Activated CD4-positive, alpha-beta T cell treated with anti-CD3 and anti-CD28 coated beads for 1 hour (primary cell): Measurements from ENCODE around the gene JAK1.
"Not testable (repeated sequence)": the region's sequence is repeated elsewhere in the genome, so short reads cannot be mapped to it uniquely, and the experiment has no call there.

Source experiments
- DNase-seq: peaks from one replicate; pipeline ENCODE4 v3.0.0-alpha.2; 2020

JAK1 gene

DNA sequence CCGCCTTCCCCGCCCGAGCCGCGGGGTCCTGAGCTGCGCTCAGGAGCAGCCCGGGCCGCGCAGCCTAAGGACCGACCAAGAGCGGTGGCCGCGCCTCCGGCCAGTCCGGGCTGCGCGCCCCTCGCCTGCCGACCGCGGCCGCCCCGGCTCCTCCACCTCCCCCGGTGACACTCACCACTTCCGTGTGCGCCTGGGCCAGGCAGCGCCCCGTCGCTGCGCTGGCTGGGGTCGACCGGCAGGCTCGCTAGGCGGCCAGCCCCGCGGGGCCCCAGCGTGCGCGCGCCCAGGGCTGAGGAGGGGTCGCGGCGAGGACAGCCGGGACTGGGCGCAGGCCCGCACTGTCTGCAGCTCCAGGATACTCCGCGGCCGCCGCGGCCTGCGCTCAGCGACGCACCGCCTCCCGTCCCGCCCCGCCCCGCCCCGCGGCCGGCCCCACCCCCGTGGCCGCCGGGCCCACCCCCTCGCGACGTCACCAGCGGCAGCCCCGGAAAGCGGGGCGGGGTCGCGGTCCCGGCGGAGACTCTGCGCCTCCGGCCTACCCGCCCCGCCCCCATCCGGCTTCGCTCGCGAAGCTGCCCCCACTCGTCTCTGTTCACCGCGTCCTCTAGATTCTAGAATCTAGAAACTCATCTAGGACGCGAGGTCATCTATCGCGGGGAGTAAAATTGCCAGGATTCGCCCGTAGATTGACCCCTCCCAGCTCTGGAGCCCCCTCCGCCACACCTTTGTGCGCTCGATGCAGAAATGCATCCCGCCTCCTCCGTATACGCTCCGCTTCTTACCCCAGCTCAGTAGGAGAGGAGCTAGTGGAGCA, at the start of gene JAK1:
Gene JAK1 (minus strand): TSS at position 392 of the 814 bp plus-strand sequence. CDS start 80,285 bp downstream, outside the sequence.
- peak; percentile 82 for DNase-seq

DNA sequence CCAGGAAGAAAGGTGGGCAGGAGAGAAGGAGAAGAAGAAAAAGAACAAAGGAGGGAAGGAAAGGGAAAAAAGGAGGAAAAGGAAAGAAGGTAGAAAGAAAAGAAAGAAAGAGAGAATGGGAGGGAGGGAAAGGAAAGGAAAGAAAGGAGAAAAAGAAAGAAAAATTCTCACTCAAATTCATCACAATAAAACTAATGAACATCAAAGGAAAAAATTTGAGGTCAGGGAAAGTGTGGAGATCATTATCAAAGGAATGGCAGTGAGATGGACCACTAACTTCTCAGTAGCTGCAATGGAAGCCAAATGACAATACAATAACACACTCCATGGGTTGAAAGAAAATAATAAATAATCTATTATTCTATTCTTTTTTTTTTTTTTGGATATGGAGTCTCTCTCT, 48.0 kb upstream of the JAK1 start:
- no peak for DNase-seq

DNA sequence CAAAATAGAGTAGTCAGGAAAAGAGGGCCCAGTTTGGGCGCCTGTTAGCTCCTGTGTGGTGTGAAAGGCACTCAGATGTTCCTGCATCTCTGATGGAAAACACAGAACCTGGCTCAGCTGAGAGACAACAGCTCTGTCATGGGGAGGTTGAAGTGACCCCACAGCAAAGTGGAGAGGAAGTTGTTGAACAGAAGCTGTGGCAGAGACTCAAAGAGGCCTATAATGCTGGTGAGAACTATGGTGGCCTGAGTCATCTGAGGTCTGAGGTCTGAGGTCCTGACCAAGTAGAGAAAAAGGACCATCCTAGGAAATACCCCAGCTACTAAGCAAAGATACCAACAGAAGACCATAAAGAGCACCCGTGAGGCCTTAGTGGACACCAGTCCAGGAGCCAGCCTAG, 45.6 kb upstream of the JAK1 start:
- no peak for DNase-seq

DNA sequence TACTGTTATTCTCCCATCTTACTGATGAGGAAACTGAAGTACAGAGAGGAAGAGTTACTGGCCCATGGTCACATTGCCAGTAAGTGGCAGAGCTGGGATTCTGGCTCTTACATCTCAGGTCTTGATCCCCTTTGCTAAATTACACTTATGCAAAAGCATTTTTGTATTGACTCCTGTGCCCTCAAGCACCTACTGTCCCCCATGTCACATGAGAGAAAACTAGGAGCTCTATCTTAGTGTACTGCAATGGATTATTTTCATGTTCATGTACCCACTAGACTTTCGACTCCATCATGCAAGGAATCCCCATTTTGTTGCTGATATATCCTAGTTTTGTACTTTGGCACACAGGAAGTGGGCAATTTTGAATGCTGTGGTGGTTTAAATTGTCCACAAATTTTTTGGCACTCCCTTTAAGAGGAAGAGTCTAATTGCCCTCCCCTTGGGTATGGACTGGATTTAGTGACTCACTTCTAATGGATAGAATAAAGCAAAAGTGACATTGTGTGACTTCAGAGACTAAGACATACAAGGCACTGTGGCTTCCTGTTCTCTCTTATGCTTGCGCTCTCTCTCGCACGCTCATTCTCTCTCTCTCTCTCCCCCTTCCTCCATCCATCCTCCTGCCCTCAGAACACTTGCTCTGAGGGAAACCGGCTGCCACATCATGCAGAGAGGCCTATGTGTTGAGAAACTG, 43.5 kb upstream of the JAK1 start:
- DNase-seq = no peak

DNA sequence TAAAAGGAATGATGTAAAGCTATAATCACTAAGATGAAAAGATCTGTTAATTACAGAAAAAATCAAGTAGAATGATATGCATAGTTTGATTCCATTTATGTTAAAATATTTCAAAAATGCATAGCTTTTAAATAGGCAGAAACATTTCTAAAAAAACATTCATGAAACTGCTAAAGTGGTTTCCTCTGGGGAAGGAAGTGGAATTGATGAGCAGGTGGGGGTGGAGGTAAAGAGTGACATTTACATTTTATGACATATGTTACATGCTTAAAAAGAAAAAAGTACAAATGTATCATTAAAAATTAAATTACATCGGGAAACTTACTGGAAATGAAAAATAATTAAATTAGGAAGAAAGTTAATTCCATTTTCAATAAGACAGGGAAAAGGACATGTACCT, 42.8 kb upstream of the JAK1 start:
- DNase-seq = no peak

DNA sequence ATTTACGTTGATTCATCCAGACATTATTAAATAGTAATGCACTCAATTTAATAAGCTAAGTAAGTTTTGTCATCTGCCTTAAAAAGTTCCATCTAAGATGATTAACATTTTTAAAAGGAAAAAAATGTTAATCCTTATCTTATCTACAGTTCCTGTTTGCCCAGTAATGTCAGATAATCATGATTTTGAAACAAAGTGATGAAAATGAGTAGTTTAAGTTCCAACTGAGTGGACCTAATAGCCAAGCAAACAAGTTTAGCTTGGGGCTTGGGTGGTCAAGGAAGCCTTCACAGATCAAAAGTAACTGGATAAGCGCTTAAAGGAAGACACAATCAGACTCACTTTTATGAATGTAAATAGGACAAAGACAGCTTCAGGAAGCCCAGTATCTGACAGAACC, 40.5 kb upstream of the JAK1 start:
- no peak for DNase-seq

DNA sequence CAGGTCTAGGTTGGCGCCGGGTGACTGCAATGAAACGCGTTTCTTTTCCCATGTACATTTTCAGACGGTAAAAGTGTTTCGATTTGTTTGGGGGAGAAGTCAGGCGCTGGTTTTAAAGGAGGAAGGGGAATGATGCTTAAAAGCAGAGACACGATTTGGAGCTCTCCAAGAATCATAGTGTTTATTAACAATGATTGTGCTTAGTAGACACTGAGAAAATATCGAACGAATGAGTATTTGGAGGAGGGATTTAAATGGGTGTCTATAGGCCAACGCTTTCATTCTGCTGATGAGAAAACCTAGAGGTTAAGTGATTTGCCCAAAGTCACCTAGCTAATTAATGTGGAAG, 36.9 kb upstream of the JAK1 start:
- DNase-seq = no peak

DNA sequence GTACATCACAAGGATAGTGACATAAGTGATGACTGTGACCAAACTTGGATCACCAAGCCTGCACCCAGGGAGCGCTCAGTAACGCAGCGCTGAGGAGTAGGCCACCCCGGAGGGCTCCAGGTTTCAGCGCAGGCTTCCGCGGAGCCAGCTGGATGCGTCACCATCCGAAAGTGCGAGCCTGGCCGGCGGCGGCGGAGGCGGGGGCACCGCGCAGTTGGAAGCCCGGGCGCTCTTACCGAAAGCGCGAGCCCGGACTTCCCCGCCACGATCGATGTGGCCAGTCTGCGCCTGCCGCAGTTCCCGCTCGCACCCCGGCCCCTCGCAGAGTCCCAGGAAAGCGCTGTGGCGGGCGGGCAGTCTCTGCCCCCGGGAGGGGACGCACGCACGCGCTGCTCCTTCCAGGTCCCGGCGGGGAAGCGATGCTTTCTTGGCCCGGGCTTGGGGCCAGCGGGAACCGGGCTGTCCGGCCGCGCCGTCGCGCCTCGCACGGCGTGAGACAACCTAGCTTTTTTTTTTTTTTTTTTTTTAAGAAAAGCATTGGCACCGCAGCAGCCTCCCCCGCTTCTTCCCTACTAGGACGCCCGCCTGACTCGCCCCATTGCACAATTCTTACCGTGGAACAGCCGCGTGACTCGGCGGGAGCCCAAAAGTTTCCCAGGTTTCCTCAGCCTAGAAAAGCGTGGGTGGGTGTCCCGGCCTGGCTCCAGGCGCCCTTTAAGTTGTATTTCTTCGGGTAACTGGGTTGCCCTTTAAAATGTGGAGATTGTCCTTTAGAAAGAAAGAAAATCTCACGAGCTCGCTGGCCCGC, 36.4 kb upstream of the JAK1 start:
- DNase-seq = peak; percentile 58

DNA sequence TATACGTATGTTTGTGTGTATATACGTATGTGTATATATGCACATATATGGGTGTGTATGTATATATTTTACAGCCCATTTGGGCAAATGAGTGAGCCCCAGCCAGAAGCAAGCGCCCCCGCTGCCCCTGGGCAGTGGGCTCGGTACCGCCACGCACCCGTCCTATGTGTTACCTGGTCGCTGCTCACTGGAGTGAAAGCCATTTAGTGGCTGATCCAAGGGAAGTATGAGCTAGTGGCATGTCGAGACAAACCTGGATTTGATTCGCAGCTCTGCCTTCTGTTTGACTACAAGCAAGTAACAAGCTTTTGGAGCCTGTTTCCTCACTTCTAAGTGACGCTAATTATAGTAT, 35.8 kb upstream of the JAK1 start:
- DNase-seq = no peak

DNA sequence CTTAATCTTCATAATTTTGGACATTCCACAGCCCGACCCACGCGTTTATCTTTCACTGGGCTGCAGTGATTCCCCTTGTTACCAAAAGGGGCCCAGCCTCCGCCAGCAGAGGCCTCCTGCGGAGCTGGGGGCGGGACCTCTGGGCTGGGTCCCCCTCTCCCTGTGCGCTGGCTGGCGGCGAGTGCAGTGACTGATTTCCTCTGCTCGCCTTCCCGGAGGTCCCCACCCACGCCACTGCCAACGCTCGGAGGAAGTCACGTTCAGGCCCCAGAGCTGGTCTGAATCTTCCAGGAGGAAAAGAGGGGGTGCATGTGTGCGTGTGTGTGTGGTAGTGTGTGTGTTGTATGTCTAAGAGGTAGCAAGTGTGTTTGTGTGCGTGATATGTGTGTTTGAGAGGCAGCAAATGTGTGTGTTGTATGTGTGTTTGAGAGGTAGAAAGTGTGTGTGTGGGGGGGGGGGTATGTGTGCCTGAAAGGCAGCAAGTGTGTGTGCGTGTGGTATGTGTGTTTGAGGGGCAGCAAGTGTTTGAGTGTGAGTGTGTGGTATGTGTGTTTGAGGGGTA, 35.0 kb upstream of the JAK1 start:
- DNase-seq = peak; percentile 56

DNA sequence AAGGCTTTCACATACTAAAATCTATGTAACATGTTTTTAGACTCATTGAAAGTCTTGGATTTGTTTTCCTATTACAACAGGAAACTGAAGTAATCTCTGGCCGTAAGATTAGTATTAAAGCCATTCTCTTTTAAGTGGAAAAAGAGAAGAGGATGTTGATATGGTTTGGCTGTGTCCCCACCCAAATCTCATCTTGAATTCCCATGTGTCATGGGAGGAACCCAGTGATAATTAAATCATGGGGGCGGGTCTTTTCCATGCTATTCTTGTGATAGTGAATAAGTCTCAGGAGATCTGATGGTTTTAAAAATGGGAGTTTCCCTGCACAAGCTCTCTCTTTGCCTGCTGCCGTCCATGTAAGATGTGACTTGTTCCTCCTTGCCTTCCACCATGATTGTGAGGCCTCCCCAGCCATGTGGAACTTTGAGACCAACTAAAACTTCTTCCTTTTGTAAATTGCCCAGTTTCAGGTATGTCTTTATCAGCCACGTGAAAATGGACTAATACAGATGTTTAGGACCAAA, 32.1 kb upstream of the JAK1 start:
- DNase-seq = not testable (repeated sequence)

DNA sequence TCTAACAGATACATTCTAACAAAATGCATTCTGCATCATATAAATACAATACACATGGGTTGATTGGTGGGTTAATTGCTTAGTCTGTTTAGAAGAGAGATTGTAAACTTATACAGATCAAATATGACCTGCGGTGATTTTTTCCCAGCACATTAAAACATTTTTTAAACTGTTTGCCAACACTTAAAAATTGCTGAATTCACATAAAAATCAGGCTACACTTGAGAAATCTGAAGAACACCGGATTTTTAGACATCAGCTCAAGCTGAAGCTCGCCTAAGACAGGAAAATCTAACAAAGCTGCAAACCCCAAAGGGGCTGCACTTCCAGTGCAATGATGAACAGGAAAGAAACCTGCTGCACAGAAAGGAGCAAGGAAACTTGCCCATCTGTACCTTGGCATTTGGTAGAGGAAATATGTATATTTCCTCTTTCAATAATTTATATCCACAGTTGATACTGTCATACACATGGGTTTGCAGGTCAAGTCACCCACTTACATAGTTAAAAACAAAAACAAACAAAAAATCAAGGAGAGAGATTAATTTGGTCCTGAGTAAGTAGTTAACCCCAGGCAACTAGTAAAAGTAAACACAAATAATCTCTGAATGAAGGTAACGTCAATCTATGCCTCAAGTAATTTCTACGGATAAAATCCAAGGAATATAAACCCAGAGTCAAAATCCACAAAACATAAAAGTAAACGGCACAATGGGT, 30.4 kb upstream of the JAK1 start:
- no peak for DNase-seq

DNA sequence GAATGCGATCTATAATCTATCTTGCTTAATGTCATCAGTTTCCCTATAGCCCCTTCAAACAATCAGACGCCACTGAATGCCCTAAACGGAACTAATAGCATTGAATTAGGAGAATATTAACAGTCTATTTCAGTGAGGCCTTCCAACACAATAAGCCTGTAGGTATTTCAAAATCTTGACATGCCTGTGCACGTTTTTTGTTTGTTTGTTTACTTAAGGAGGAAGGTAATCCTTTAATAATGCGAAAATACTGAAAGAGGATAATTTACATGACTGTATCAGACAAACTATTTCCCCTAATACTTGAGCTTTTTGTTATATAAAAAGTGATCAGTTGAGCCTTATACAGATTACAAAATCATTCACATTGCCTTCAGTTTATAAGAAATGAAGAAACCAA, 29.0 kb upstream of the JAK1 start:
- DNase-seq = no peak

DNA sequence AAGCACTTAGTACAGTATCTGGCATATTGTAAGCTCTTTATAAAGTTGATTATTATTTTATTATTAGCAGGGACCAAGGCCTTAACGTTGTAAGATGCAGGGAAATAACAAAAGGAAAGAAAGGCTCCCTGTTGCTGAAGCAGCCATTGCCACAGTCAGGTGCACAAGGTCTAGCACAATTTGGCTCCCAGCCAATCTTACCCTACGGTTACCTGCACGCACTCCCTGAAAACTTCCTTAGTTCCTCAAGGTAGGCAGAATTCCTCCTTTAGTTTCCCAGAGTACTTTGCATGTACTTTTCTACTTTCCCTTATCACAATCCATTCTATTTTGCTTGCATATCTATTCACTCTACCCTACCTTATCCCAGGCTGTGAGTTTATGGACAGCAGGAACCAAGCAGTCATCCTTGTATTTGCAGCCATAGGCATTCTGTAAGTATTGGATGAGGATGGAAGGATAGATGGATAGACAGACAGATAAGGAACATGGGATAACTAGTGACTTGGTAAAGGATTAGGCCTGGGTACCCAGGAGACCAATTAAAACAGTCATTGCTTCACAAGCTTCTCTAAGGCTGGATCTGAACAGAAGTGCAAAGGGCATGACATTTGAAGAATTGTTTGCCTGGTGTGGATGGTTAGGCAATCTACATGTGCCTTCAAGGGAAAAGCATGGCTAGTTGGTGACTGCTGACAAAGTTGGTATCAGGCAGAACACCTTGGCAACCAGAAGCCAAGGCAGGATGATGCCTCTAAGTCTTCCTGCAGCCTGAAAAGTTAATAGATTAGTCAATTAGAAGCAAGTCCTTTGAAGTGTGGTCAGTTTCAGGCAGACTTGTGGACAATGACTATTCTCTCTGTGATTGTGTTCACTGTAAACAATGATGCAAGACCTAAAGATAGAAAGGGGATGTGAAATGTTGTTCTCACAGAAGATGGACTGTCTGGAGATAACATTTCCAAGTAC, 20.8 kb upstream of the JAK1 start:
- no peak for DNase-seq

DNA sequence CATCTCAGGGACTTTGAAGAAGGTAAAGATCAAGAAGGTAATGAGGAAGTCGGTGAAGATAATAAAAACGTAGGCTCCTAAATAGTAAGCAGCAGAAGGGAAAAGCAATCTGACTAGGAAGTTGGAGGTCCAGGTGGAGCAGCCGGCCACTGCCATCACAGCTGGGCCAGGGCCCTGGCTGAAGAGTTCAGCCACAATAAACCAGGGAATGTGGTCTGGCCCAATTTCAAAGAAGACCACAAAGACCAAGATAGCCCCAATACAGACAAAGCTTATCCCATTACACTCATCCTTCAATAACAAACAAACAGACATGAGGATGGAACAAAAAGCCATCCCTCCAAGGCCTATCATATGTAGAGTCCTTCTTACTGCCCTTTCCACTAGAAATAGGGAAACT, 18.4 kb upstream of the JAK1 start:
- DNase-seq = no peak

DNA sequence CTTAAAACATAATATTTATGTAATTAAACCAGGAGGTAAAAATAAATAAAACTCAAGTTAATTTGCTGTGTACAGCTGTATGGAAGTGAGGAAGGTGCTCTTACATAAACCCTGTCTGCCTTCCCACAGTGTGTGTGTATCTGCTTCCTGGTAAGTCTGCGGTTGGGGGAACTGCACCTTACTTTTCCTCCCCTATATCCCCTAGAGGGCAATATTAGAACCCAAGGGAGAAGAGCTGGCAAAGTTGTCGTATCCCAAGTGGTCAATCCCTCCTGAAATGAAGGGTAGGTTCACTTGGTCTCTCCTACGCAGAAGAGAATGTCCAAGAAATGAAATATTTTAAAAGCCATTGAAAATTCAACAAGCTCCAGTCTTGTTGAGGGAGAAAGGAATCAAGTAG, 17.8 kb upstream of the JAK1 start:
- DNase-seq = no peak

DNA sequence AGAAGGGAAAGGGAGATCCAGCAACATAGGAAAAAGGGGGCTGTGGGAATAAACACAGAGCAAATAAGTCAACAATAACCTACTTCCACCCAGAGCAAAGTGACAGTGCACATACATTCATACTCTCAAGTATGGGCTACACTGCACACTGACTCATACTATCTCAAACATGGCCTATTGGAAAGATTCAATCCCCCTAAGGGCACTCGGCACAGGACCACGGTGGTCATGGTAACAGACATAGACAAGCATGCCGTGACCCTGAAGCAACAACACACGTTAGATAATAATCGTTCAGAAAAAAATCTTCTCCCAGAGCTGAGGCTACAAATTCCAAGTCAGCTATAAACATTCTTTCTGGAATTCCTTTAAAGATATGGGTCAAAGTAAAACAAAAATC, 16.8 kb upstream of the JAK1 start:
- DNase-seq = no peak

DNA sequence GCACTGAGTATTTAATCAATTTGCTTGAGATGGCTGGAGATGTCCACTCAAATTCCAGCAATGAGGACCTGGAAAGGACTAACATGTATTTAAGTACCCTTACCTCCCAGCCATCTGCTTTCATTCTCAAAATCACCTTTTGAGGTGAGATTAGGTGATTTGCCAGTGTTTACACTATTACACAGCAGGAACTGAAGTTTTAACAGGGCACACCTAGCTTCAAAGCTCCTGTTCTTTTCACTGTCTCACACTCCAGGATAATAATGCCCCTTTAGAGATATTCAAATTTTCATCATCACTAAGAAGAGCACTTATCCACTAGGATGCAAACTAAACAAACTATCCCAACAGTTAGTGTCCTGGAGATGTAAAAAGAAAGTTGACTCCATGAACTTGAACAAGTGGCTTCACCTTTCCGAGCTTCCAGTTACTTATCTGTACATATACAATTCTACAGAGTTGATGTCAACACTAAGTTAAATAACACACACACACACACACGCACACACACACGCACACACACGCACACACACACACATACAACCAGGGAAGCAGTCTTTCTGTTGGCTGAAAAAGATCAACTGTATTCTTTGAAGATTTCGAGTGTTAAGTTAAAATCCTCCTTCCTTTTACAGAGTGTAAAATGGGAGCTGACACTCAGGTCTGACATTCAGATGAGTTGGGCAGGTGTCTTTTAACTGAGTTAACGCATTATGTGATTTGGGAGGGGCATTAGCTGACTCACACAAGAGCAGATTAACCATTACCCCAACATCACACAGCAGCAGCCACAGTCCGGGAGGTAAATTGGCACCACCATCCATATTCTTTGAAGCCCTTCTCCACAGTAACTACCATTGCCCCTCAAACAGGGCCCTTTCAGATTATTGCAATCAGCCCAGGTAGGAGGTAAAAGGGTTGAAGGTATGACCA, 15.5 kb upstream of the JAK1 start:
- no peak for DNase-seq

DNA sequence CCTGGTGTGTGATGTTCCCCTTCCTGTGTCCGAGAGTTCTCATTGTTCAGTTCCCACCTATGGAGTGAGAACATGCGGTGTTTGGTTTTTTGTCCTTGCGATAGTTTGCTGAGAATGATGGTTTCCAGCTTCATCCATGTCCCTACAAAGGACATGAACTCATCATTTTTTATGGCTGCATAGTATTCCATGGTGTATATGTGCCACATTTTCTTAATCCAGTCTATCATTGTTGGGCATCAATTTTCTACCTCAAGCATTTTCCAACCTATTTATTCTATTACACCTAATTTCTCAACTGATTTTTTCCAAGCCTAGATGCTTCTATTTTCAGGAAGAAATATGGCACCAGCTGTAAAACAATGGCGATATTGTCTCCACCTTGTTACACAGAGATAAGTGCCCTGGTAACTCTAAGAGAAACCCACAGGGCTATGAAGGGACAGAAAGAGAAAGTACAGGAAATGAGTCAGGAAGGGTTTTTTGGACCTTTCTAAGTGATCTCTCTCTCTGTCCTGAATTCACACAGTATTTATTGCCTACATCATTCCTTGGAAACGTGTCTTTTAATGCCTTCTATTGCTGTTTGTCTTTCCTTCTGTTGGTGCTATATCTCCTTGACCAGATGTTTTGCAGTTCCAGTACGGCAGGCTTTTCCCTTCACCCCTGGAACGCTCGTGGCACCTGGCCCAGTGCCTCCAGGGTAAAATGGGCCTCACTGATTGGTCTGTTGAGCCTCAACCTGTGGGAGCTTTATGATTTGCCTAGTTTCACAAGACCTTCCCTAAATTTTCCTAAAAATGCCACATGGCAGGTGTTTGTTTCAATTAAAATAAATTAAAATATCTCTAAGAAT, 14.6 kb upstream of the JAK1 start:
- DNase-seq = no peak
